ENCODE measurements around the gene LRP1B. TPM values are rescaled to one million over a fixed set of nuclear protein-coding genes. Genes with fewer than 3 reads are reported as not detected.

LRP1B gene
- total and polyA plus RNA-seq, 2 donors (not counting 1 experiment from before 2014, with no cell fraction given), result not detected

GRCh38 chr2:142119347-142119746, 11.5 kb downstream of the LRP1B start:
- H3K9ac ChIP-seq (ENCODE audit: low read length), result no peak overlapping the region
- ChIA-PET CTCF (no interaction called here), POLR2A (no interaction called here)
- H3K4me3 ChIP-seq (ENCODE audit: control extremely low read depth in 1 of 5, extremely low read depth in 1 of 5, insufficient read depth in 1 of 5, low read depth in 2 of 5, low read length in 4 of 5), result no peak overlapping the region
- H3K4me3 Mint-ChIP-seq, result no peak overlapping the region
- no peaks in the 10 kb centered on the region for H4K20me1 ChIP-seq (ENCODE audit: control insufficient read depth, insufficient read depth, low read length, poor library complexity, severe bottlenecking)
- H3K27ac ChIP-seq (ENCODE audit: low read length in 2 of 2), result no peak overlapping the region
- H3K79me2 ChIP-seq (ENCODE audit: control insufficient read depth, insufficient read depth, low read length), result no peaks in the 10 kb centered on the region
- H3K4me2 ChIP-seq (replicated peaks; ENCODE audit: low read depth, low read length, poor library complexity, severe bottlenecking), result no peak overlapping the region
- no peaks in the 10 kb centered on the region for H3K4me1 ChIP-seq (ENCODE audit: control insufficient read depth in 2 of 2, insufficient read depth in 2 of 2, low read length in 2 of 2)
- no peaks in the 10 kb centered on the region for H3K9me3 ChIP-seq (ENCODE audit: control extremely low read depth in 1 of 3, control insufficient read depth in 2 of 3, insufficient read depth in 1 of 3, low read length in 2 of 3)
- intact Hi-C loops (cut with micrococcal nuclease), result no loop called here
- no peak for TF ChIP-seq EZH2 (IDR thresholded peaks at IDR 0.05; ENCODE audit: borderline replicate concordance, insufficient read depth, low read depth, low read length, poor library complexity, severe bottlenecking)
- TF ChIP-seq, protein P1, sequence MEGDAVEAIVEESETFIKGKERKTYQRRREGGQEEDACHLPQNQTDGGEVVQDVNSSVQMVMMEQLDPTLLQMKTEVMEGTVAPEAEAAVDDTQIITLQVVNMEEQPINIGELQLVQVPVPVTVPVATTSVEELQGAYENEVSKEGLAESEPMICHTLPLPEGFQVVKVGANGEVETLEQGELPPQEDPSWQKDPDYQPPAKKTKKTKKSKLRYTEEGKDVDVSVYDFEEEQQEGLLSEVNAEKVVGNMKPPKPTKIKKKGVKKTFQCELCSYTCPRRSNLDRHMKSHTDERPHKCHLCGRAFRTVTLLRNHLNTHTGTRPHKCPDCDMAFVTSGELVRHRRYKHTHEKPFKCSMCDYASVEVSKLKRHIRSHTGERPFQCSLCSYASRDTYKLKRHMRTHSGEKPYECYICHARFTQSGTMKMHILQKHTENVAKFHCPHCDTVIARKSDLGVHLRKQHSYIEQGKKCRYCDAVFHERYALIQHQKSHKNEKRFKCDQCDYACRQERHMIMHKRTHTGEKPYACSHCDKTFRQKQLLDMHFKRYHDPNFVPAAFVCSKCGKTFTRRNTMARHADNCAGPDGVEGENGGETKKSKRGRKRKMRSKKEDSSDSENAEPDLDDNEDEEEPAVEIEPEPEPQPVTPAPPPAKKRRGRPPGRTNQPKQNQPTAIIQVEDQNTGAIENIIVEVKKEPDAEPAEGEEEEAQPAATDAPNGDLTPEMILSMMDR (IDR thresholded peaks at IDR 0.05), result no peak
- H3K27ac Mint-ChIP-seq, result no peak overlapping the region
- DNase-seq, result no peak
- ATAC-seq (ENCODE audit: low read depth), result no peak
- H3K9me3 Mint-ChIP-seq (ENCODE audit: insufficient read depth), result no peaks in the 10 kb centered on the region
- H3K27me3 ChIP-seq (replicated peaks in 1 of 4; ENCODE audit: control extremely low read depth in 1 of 4, control insufficient read depth in 3 of 4, insufficient read depth in 4 of 4, low read length in 3 of 4), result no peaks in the 10 kb centered on the region
- H2AFZ ChIP-seq (ENCODE audit: insufficient read depth, low read depth, low read length, poor library complexity, severe bottlenecking), result no peak overlapping the region
- H3K4me1 Mint-ChIP-seq, result no peaks in the 10 kb centered on the region
- no peaks in the 10 kb centered on the region for H3K36me3 ChIP-seq (replicated peaks in 1 of 2; ENCODE audit: control extremely low read depth in 1 of 2, control insufficient read depth in 1 of 2, extremely low read depth in 1 of 2, insufficient read depth in 2 of 2, low read length in 1 of 2)
- no peaks in the 10 kb centered on the region for H3K27me3 Mint-ChIP-seq

DNA sequence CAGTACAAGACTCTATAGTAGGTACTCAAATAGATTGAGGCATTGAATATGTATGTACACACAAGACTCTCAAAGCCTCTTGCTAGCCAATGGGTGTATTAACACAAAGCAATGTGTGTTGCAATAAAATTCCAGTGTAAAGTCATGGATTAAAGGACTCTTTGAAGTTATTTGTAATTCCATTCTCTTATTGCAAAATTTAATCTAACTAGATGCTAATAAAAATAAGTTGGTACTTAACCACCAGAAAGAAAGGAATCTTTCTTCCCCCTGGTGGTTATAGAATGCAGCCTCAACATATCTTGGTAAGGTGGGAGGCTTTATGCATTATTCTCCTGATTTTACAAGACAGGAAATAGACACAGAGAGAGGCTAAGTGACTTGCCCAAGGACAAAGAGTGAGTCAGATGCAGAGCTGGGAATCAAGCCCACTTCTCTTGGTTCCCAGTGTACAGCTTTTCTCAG, 18.0 kb downstream of the LRP1B start:
- H3K4me1 Mint-ChIP-seq, result no peaks in the 10 kb centered on the region
- ATAC-seq (ENCODE audit: low read depth) (no peak), DNase-seq (no peak)
- H3K27ac Mint-ChIP-seq, result no peak overlapping the region
- Histone ChIP-seq H3K9ac (ENCODE audit: low read length) (no peak overlapping the region), H3K4me1 (ENCODE audit: control insufficient read depth in 2 of 2, insufficient read depth in 2 of 2, low read length in 2 of 2) (no peaks in the 10 kb centered on the region), H3K27ac (ENCODE audit: low read length in 2 of 2) (no peak overlapping the region), H3K79me2 (ENCODE audit: control insufficient read depth, insufficient read depth, low read length) (no peaks in the 10 kb centered on the region), H3K4me3 (ENCODE audit: control extremely low read depth in 1 of 5, extremely low read depth in 1 of 5, insufficient read depth in 1 of 5, low read depth in 2 of 5, low read length in 4 of 5) (no peak overlapping the region), H3K9me3 (ENCODE audit: control extremely low read depth in 1 of 3, control insufficient read depth in 2 of 3, insufficient read depth in 1 of 3, low read length in 2 of 3) (no peaks in the 10 kb centered on the region), H4K20me1 (ENCODE audit: control insufficient read depth, insufficient read depth, low read length, poor library complexity, severe bottlenecking) (no peaks in the 10 kb centered on the region), H3K36me3 (replicated peaks in 1 of 2; ENCODE audit: control extremely low read depth in 1 of 2, control insufficient read depth in 1 of 2, extremely low read depth in 1 of 2, insufficient read depth in 2 of 2, low read length in 1 of 2) (no peaks in the 10 kb centered on the region), H3K27me3 (replicated peaks in 1 of 4; ENCODE audit: control extremely low read depth in 1 of 4, control insufficient read depth in 3 of 4, insufficient read depth in 4 of 4, low read length in 3 of 4) (no peaks in the 10 kb centered on the region), H2AFZ (ENCODE audit: insufficient read depth, low read depth, low read length, poor library complexity, severe bottlenecking) (no peak overlapping the region), H3K4me2 (replicated peaks; ENCODE audit: low read depth, low read length, poor library complexity, severe bottlenecking) (no peak overlapping the region)
- no peaks in the 10 kb centered on the region for H3K9me3 Mint-ChIP-seq (ENCODE audit: insufficient read depth)
- POLR2A ChIA-PET, result no interaction called here
- H3K4me3 Mint-ChIP-seq, result no peak overlapping the region
- H3K27me3 Mint-ChIP-seq, result no peaks in the 10 kb centered on the region
- CTCF ChIA-PET, result no interaction called here
- intact Hi-C loops (cut with micrococcal nuclease), result no loop called here
- TF ChIP-seq, protein P1 (IDR thresholded peaks at IDR 0.05), result no peak
- TF ChIP-seq EZH2 (IDR thresholded peaks at IDR 0.05; ENCODE audit: borderline replicate concordance, insufficient read depth, low read depth, low read length, poor library complexity, severe bottlenecking), result no peak
